ENCODE data around the gene ADGRA1. TPM values are rescaled to one million over a fixed set of nuclear protein-coding genes. Genes with fewer than 3 reads are reported as not detected.

Gene ADGRA1
- total RNA-seq, 1 donor from 2014 or later = not detected

- no peak for DNase-seq (ENCODE audit: low read depth in 2 of 2)
Observed at GRCh38 chr10:133096616-133097269, 9.0 kb downstream of the ADGRA1 start.

DNA sequence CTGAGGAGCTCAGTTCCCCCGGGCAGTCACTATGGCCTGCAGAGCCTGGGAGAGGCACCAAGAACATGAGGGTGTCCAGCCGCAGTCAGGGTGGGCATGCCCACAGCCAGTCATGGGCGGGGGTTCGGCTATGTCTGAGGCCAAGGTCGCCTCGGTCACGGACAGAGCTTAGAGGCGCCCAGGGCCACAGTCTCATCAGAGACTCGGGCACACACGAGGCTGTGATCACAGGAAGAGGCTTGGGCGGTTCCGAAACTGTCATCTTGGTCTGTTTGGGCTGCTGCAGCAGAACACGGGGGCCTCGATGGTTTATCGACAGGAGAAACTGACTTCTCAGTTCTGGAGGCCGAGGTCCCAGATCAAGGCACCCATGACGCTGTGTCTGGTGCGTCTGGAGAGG is 9.7 kb downstream of the ADGRA1 start:
- DNase-seq (ENCODE audit: low read depth in 2 of 2) = no peak

- no peak for DNase-seq (ENCODE audit: low read depth in 2 of 2)
Observed at GRCh38 chr10:133097961-133098360, 10.2 kb downstream of the ADGRA1 start.

- no peak for DNase-seq (ENCODE audit: low read depth in 2 of 2)
Observed at GRCh38 chr10:133098426-133099124, 10.9 kb downstream of the ADGRA1 start.

GRCh38 chr10:133099571-133099970 is 11.8 kb downstream of the ADGRA1 start:
- DNase-seq (ENCODE audit: low read depth in 2 of 2) = no peak

DNA sequence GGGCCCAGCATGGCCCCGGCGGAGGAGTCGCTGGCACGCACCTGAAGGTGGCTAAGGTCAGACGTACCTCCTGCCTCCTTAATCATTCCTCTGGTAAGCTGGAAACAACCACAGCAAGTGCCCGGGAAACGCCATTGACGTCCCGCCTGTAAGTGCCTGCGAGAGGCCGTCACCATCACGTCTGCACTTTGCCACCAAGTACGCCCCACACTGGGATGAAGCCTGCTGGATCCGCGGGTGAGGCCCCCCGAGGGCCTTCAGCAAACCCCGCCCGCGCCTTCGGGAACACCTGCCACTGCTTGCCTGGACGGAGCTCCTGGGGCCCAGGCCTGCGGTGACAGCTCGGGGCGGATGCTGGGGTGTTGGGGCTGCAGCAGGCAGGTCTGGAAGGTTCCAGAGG is 12.5 kb downstream of the ADGRA1 start:
- DNase-seq (ENCODE audit: low read depth in 2 of 2) = no peak

GRCh38 chr10:133100706-133101415 is 13.1 kb downstream of the ADGRA1 start:
- DNase-seq (ENCODE audit: low read depth in 2 of 2) = no peak

GRCh38 chr10:133101416-133101810 is 13.7 kb downstream of the ADGRA1 start:
- no peak for DNase-seq (ENCODE audit: low read depth in 2 of 2)

DNA sequence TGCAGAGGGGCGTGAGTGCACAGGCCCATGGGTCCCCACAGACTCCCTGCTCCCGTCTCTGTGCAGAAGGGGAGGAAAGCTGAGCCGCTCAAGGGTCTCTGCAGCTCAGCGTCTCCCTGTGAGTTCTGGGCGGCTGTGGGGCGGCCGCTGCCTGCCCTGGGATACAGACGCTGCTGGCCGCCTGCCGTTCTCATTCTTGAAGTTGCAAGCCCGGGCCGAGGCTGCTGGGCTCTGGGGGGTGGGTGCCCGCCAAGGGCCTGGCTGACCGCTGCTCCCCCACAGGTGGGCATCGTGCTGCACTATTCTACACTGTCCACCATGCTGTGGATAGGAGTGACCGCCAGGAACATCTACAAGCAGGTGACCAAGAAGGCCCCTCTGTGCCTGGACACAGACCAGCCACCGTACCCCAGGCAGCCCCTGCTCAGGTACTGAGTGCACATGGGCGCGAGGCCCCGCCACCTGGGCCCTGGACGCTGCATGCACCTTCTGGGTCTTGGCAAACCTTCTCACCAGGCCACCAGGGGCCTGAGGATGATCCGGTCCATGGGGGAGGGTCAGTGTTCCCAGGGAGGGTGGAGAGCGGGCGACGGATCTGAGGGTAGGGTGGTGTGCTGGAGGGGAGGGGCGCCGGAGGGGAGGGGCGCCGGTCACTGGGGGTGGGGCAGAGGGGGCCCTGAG is 14.8 kb downstream of the ADGRA1 start:
- no peak for DNase-seq (ENCODE audit: low read depth in 2 of 2)

- DNase-seq (ENCODE audit: low read depth in 2 of 2) = no peak
Observed at GRCh38 chr10:133103311-133103910, 15.7 kb downstream of the ADGRA1 start.

- DNase-seq (ENCODE audit: low read depth in 2 of 2) = no peak
Observed at GRCh38 chr10:133104068-133104962, 16.6 kb downstream of the ADGRA1 start.

DNA sequence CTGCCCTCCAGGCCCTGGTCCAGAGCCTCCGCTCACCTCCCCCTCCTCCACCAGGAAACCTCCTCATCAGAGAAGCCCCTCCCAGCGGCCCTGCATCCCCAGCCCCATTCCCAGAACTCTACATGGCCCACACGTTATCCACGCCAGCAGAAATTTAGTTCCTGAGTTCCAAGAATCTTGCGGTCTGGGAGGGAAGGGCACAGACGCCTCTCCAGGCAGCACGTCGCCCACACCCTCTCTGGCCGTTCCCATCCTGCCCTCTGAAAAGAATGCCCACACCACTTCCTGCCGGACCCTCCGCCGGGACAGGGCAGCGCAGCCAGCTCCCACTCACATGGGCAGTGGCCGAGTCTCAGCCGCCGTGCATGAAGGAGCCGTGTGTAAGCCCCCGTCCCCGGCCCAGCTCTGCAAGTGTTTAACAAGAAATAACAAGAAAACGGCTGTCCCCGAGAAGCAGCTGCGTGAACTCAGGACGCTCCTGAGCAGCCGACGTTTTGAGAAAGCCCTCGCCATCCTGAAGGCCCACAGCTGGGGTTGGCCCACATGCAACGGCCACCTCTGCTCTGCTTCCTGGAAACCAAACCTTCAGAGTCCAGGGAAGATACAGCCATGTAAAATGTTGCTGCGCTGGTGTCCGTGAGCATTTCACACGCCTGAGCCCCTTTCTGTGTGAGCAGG is 17.4 kb downstream of the ADGRA1 start:
- no peak for DNase-seq (ENCODE audit: low read depth in 2 of 2)

GRCh38 chr10:133105686-133106390 is 18.1 kb downstream of the ADGRA1 start:
- DNase-seq (ENCODE audit: low read depth in 2 of 2) = no peak

- no peak for DNase-seq (ENCODE audit: low read depth in 2 of 2)
Observed at GRCh38 chr10:133106516-133106915, 18.8 kb downstream of the ADGRA1 start.

DNA sequence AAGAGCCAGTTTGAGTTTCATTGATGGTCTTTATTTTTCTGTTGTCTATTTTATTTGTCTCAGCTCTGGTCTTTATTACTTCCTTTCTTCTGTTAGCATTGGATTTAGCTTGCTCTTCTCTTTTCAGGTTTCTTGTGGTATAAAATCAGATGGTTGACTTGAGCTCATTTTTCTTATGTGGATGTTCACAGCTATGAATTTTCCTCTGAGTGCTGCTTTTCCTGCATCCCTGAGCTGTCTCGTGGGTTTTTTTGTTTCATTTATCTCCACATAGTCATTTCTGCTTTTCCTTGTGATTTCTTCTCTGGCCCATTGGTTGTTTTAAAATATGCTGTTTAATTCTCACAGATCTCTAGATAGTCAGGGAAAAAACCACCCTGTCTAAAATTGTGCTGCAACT is 19.7 kb downstream of the ADGRA1 start:
- DNase-seq (ENCODE audit: low read depth in 2 of 2) = no peak

DNA sequence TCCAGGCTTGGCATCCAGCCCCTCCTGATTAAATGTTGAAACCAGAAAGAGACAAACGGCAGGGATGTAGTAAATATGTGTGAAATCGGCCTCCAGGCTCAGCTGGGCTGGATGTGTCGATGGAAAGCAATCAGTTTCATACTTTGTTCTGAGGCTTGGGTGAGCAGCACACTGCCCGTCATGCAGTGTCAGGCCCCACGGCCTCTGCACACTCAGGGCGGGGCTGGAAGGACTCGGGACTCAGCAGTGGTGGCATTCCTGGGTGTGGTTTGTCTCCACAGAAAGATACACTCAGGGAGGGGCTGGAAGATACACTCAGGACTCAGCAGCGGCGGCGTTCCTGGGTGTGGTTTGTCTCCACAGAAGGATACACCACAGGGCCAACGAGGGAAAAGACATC is 22.0 kb downstream of the ADGRA1 start:
- peak in 1 of 2 donors; percentile 4 for DNase-seq (ENCODE audit: low read depth in 2 of 2)

GRCh38 chr10:133110133-133110532 is 22.4 kb downstream of the ADGRA1 start:
- peak; percentile 40 to 63 for DNase-seq (ENCODE audit: low read depth in 2 of 2)

- peak; percentile 55 to 62 for DNase-seq (ENCODE audit: low read depth in 2 of 2)
Observed at GRCh38 chr10:133110609-133111275, 23.0 kb downstream of the ADGRA1 start.

DNA sequence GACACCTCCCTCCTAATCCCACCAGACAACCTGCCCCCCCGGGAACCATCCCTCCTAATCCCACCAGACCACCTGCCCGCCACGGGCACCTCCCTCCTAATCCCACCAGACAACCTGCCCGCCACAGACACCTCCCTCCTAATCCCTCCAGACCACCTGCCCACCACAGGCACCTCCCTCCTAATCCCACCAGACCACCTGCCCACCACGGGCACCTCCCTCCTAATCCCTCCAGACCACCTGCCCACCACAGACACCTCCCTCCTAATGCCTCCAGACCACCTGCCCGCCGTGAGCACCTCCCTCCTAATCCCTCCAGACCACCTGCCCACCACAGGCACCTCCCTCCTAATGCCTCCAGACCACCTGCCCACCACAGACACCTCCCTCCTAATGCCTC is 23.9 kb downstream of the ADGRA1 start:
- peak in 1 of 2 donors; percentile 17 for DNase-seq (ENCODE audit: low read depth in 2 of 2)
